IMR-90 (cell line): ENCODE results near the gene SLC40A1. TPM values are rescaled to one million over a fixed set of nuclear protein-coding genes. Genes with fewer than 3 reads are reported as not detected.

Source experiments
- ATAC-seq: fragments of 200-7000 bp; cut with Tn5 transposase; 2 replicates; pipeline ENCODE4 v1.9.1; 2020; ENCODE audit warnings: low read depth, mild to moderate bottlenecking, moderate library complexity
- BruUV-seq: library from RNA; stranded (reverse); fragments of 400-500 nt; replicated peaks from 2 replicates; lab custom pipeline; 2021; lab: Mats Ljungman, UMichigan
- CTCF ChIA-PET: fragments of 300-600 bp; formaldehyde crosslinking; extraction: SDS; loops from one replicate; lab custom pipeline; 2021; ENCODE audit warnings: antibody characterized with exemption; lab: Yijun Ruan, JAX
- POLR2A ChIA-PET: fragments of 300-600 bp; sonication (Branson Sonifier 250); formaldehyde crosslinking; loops from one replicate; lab custom pipeline; 2022; ENCODE audit warnings: antibody characterized with exemption; ENCODE audit not compliant: unreplicated experiment; lab: Charles Lee
- DNase-seq: peaks from one replicate; pipeline ENCODE4 v3.0.0; 2013
- H2AFZ ChIP-seq: replicated peaks from 2 replicates; pipeline ENCODE3; 2013; ENCODE audit warnings: low read length, mild to moderate bottlenecking; ENCODE audit not compliant: poor library complexity
- H2AK5ac ChIP-seq: 2 replicates; pipeline ENCODE4 v1.6.1; 2013; ENCODE audit warnings: low read depth, low read length, inconsistent platforms
- H2AK9ac ChIP-seq: replicated peaks from 2 replicates; pipeline ENCODE3; 2013; ENCODE audit warnings: mild to moderate bottlenecking, low read depth, low read length, moderate library complexity; ENCODE audit not compliant: poor library complexity
- H2BK120ac ChIP-seq: 2 replicates; pipeline ENCODE4 v1.6.1; 2013; ENCODE audit warnings: low read depth, low read length, inconsistent platforms
- H2BK15ac ChIP-seq: 3 replicates; pipeline ENCODE4 v1.6.1; 2013; ENCODE audit warnings: low read depth, low read length, inconsistent platforms
- H2BK20ac ChIP-seq: 2 replicates; pipeline ENCODE4 v1.6.1; 2013; ENCODE audit warnings: low read depth, mild to moderate bottlenecking, inconsistent platforms, low read length, moderate library complexity
- H2BK5ac ChIP-seq: 2 replicates; pipeline ENCODE4 v1.6.1; 2013; ENCODE audit warnings: mild to moderate bottlenecking, low read depth, low read length, inconsistent platforms; ENCODE audit not compliant: poor library complexity, severe bottlenecking
- H3K14ac ChIP-seq: replicated peaks from 2 replicates; pipeline ENCODE4 v1.6.1; 2013; ENCODE audit warnings: low read depth, low read length, inconsistent platforms
- H3K18ac ChIP-seq: 2 replicates; pipeline ENCODE4 v1.6.1; 2013; ENCODE audit warnings: low read depth, low read length, control low read depth
- H3K23ac ChIP-seq: 2 replicates; pipeline ENCODE4 v1.6.1; 2013; ENCODE audit warnings: low read depth, low read length, inconsistent platforms
- H3K27ac ChIP-seq: 2 replicates; pipeline ENCODE4 v1.5.1; 2013; ENCODE audit warnings: mild to moderate bottlenecking, control low read depth, low read length; ENCODE audit not compliant: insufficient read depth
- H3K27me3 ChIP-seq: 2 replicates; pipeline ENCODE4 v1.6.1; 2013; ENCODE audit warnings: low read length; ENCODE audit not compliant: control insufficient read depth, insufficient read depth
- H3K36me3 ChIP-seq: 2 replicates; pipeline ENCODE4 v1.6.1; 2013; ENCODE audit warnings: low read length, mixed read lengths; ENCODE audit not compliant: control insufficient read depth, insufficient read depth
- H3K4ac ChIP-seq: 2 replicates; pipeline ENCODE4 v1.6.1; 2013; ENCODE audit warnings: low read depth, low read length, inconsistent platforms
- H3K4me1 ChIP-seq: 2 replicates; pipeline ENCODE4 v1.6.1; 2013; ENCODE audit warnings: low read length, mixed read lengths; ENCODE audit not compliant: control insufficient read depth, insufficient read depth
- H3K4me2 ChIP-seq: 2 replicates; pipeline ENCODE4 v1.6.1; 2013; ENCODE audit warnings: low read depth, mild to moderate bottlenecking, control low read depth, low read length, moderate library complexity
- H3K4me3 ChIP-seq: 2 replicates; pipeline ENCODE4 v1.5.1; 2013; ENCODE audit warnings: low read depth, mild to moderate bottlenecking, control low read depth, low read length, moderate library complexity; ENCODE audit not compliant: insufficient read depth
- H3K56ac ChIP-seq: 2 replicates; pipeline ENCODE4 v1.6.1; 2013; ENCODE audit warnings: low read length, inconsistent platforms; ENCODE audit not compliant: insufficient read depth; ENCODE audit errors: extremely low read depth
- H3K79me1 ChIP-seq, 2 experiments: 2 replicates each; pipeline ENCODE4 v1.6.1; 2013; ENCODE audit warnings: low read length in 2 of 2, inconsistent platforms in 1 of 2, low read depth in 1 of 2
- H3K9ac ChIP-seq: 2 replicates; pipeline ENCODE4 v1.6.1; 2013; ENCODE audit warnings: low read depth, low read length, control low read depth
- H3K9me1 ChIP-seq: 2 replicates; pipeline ENCODE4 v1.6.1; 2013; ENCODE audit warnings: low read length, inconsistent platforms; ENCODE audit not compliant: insufficient read depth
- H3K9me3 ChIP-seq: 2 replicates; pipeline ENCODE4 v1.6.1; 2013; ENCODE audit warnings: low read length; ENCODE audit not compliant: control insufficient read depth, insufficient read depth
- H4K20me1 ChIP-seq: 2 replicates; pipeline ENCODE4 v1.6.1; 2013; ENCODE audit warnings: low read length, inconsistent platforms; ENCODE audit not compliant: insufficient read depth
- H4K5ac ChIP-seq: 2 replicates; pipeline ENCODE4 v1.6.1; 2013; ENCODE audit warnings: mild to moderate bottlenecking, low read depth, low read length, control low read depth
- H4K8ac ChIP-seq, 2 experiments: 2 replicates each; pipeline ENCODE4 v1.6.1; 2013; ENCODE audit warnings: low read depth in 2 of 2, low read length in 2 of 2, control low read depth in 1 of 2, inconsistent platforms in 1 of 2
- H4K91ac ChIP-seq: 2 replicates; pipeline ENCODE4 v1.6.1; 2013; ENCODE audit warnings: low read depth, low read length, inconsistent platforms; ENCODE audit not compliant: insufficient read depth
- MAFK ChIP-seq: IDR thresholded peaks from 2 replicates; pipeline ENCODE4 v1.6.1; 2012; ENCODE audit warnings: low read depth, low read length, improper control_type of control experiment
- WGBS, 2 experiments: methylation state at CpG; one replicate each; pipeline versions ENCODE4 v1.1.5 to v1.1.7; 2013; ENCODE audit warnings: missing lambda C conversion rate in 2 of 2; ENCODE audit not compliant: insufficient read length in 1 of 2; ENCODE audit errors: extremely low coverage in 2 of 2; 5-methylcytosine and 5-hydroxymethylcytosine counted together
- dilution Hi-C: fragments of 300-500 bp; cut with HindIII; formaldehyde crosslinking; loops from one replicate; pipeline ENCODE4 v1.14.3; 2018; ENCODE audit warnings: low sequenced_read_pairs; ENCODE audit not compliant: unreplicated experiment
- in situ Hi-C: fragments of 300-500 bp; cut with MboI; formaldehyde crosslinking; loops from 3 replicates; pipeline ENCODE4 v1.14.3; 2019; ENCODE audit warnings: low sequenced_read_pairs, inconsistent platforms, mixed read lengths
- intact Hi-C: fragments of 100-400 bp; cut with micrococcal nuclease; formaldehyde crosslinking; loops from 2 replicates; pipeline ENCODE4 v1.10.0; 2022
- polyA plus RNA-seq, 3 experiments: library from polyadenylated mRNA; depleted of rRNA; stranded (reverse); fragments of >200 nt; gene quantifications; 2 replicates each; pipeline ENCODE4 v1.2.3, GENCODE V29; 2012; ENCODE audit warnings: low replicate concordance in 1 of 3
- total RNA-seq: library from RNA; depleted of rRNA; stranded (reverse); fragments of >200 nt; gene quantifications from 2 replicates; pipeline ENCODE4 v1.2.3, GENCODE V29; 2012

Gene SLC40A1
- total and polyA plus RNA-seq, 2 of the 4 experiments (the other 2 are of a cell fraction), result 1.5 to 5.0 TPM

- Histone ChIP-seq H2AK9ac (no peak overlapping the region), H4K20me1 (no peaks in the 10 kb centered on the region), H3K23ac (no peak overlapping the region), H2BK5ac (no peak overlapping the region), H2AFZ (no peak overlapping the region), H3K4ac (no peak overlapping the region), H3K56ac (no peak overlapping the region), H3K4me1 (no peaks in the 10 kb centered on the region), H3K9me1 (0 out of 2 replicates have a peak, but pooled peaks cover 2% of the 10 kb centered on the region), H3K9me3 (no peaks in the 10 kb centered on the region), H3K14ac (no peak overlapping the region), H3K4me3 (no peak overlapping the region), H3K36me3 (no peaks in the 10 kb centered on the region), H3K9ac (no peak overlapping the region), H4K5ac (no peak overlapping the region), H3K4me2 (no peak overlapping the region), H3K18ac (no peak overlapping the region), H4K91ac (no peak overlapping the region), H2AK5ac (no peak overlapping the region), H4K8ac (no peak overlapping the region), H2BK15ac (no peak overlapping the region), H2BK120ac (no peak overlapping the region), H2BK20ac (no peak overlapping the region), H3K79me1 (no peaks in the 10 kb centered on the region), H3K27ac (no peak overlapping the region), H3K27me3 (no peaks in the 10 kb centered on the region)
- intact Hi-C loops, result no loop called here
- CTCF ChIA-PET, result no interaction called here
- DNase-seq (no peak), ATAC-seq (no peak)
- in situ Hi-C loops, result no loop called here
- no CpG with 5 or more reads among the region's 1 CpG for WGBS, 2 experiments
- no TSS peak for BruUV-seq
- no peak for TF ChIP-seq MAFK
- dilution Hi-C loops, result no loop called here
- POLR2A ChIA-PET, result no interaction called here
Observed at GRCh38 chr2:189543367-189543766, 37.2 kb downstream of the SLC40A1 start.
